HFF-Myc (cell line): Measurements from ENCODE around the gene FLYWCH1.

Experiments
- DNase-seq: peaks from one replicate; pipeline ENCODE4 v3.0.0-alpha.2; 2011; ENCODE audit warnings: low read depth; ENCODE audit errors: extremely low read depth
- H3K4me3 ChIP-seq: replicated peaks from 2 replicates; pipeline ENCODE4 v1.5.1; 2011; ENCODE audit warnings: low read depth, mild to moderate bottlenecking, control low read depth, low read length
- TF ChIP-seq, protein P1 (sequence below): IDR thresholded peaks from 2 replicates; pipeline ENCODE4 v1.5.1; 2012; ENCODE audit warnings: mild to moderate bottlenecking, low read depth, low read length, control low read depth; ENCODE audit errors: missing control alignments

The FLYWCH1 gene, protein sequence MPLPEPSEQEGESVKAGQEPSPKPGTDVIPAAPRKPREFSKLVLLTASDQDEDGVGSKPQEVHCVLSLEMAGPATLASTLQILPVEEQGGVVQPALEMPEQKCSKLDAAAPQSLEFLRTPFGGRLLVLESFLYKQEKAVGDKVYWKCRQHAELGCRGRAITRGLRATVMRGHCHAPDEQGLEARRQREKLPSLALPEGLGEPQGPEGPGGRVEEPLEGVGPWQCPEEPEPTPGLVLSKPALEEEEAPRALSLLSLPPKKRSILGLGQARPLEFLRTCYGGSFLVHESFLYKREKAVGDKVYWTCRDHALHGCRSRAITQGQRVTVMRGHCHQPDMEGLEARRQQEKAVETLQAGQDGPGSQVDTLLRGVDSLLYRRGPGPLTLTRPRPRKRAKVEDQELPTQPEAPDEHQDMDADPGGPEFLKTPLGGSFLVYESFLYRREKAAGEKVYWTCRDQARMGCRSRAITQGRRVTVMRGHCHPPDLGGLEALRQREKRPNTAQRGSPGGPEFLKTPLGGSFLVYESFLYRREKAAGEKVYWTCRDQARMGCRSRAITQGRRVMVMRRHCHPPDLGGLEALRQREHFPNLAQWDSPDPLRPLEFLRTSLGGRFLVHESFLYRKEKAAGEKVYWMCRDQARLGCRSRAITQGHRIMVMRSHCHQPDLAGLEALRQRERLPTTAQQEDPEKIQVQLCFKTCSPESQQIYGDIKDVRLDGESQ

DNA sequence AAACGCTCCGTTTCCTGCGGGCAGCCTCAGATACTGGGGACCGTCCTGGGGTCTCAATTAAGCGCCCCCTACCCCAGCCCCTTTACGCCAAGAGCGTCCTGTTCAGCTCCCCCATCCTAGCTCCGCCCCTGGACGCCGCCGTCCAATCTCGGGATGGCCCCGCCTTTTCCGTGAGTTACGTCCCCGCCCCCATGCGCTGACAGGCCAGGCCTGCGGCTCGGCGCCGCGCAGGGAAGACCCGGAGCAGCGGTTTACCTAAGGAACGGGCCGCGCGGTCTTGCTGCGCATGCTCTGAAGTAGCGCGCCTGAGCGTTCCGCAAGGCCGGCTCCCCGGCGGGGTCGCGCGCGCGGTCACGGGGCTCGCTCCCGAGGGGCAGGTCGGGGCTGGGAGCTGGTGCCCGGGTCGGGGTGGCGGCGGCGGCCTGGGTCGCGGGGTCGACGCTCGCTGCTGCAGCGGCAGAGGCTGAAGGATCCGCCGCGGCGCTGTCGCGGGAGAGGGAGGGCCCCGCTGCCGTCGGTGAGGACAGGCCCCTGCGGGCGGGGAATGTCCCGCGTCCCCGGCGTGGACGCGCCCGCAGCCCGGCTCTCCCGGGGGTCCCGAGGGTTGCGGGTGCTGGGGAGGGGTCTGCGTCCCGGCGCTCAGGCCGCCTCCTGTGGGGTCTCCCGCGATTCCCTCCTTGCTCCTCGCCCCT, at the start of gene FLYWCH1:
Gene FLYWCH1 (plus strand): TSS at position 294 of the 692 bp plus-strand sequence. CDS start 17,755 bp downstream, outside the sequence.
- peak; percentile 89 for DNase-seq
- H3K4me3 ChIP-seq: peak within 1 kb of the TSS; percentile 87
- TF ChIP-seq, protein P1, sequence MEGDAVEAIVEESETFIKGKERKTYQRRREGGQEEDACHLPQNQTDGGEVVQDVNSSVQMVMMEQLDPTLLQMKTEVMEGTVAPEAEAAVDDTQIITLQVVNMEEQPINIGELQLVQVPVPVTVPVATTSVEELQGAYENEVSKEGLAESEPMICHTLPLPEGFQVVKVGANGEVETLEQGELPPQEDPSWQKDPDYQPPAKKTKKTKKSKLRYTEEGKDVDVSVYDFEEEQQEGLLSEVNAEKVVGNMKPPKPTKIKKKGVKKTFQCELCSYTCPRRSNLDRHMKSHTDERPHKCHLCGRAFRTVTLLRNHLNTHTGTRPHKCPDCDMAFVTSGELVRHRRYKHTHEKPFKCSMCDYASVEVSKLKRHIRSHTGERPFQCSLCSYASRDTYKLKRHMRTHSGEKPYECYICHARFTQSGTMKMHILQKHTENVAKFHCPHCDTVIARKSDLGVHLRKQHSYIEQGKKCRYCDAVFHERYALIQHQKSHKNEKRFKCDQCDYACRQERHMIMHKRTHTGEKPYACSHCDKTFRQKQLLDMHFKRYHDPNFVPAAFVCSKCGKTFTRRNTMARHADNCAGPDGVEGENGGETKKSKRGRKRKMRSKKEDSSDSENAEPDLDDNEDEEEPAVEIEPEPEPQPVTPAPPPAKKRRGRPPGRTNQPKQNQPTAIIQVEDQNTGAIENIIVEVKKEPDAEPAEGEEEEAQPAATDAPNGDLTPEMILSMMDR: no peak

DNA sequence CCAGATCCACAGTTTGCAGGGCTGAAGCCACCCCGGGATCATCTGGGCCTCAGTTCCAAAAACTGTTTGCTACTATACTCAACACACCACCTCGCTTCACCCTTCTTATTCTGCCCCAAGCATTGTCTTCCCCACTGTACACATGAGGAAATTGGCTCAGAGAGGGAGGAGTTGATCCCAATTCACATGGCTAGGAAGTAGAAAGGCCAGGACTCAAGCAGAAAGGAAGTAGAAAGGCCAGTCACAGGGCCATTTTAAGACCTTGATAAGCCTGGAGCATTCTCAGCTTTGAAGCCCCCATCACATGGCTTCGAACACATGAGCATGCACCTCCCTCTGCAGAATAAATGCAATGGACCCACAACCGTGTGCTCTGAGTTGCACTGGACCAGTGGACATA, 46.1 kb upstream of the FLYWCH1 start:
- TF ChIP-seq, protein P1: no peak
- H3K4me3 ChIP-seq: no peak overlapping the region
- no peak for DNase-seq

DNA sequence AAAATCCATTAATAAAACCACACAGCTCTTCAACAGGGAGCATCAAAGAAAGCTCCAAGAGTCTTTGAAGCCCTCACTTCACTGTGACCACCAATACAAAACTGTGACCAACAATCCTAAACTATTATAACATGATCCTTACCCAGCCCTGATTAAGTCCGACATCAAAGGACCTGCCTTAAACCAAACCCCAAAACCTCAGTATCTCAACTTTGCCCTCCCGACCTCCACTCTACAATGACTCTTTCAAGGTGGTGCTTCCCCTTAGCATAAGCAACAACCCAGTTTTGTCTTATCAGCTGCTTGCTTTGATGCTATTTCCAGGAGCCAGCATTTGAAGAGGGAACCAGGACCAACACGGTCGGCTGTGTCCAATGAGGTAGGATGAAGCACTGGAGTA, 45.3 kb upstream of the FLYWCH1 start:
- H3K4me3 ChIP-seq: no peak overlapping the region
- TF ChIP-seq, protein P1: no peak
- DNase-seq: no peak

GRCh38 chr16:2867661-2867986, 44.1 kb upstream of the FLYWCH1 start:
- no peak for DNase-seq
- peak overlapping the region; percentile 54 for H3K4me3 ChIP-seq
- TF ChIP-seq, protein P1: no peak

DNA sequence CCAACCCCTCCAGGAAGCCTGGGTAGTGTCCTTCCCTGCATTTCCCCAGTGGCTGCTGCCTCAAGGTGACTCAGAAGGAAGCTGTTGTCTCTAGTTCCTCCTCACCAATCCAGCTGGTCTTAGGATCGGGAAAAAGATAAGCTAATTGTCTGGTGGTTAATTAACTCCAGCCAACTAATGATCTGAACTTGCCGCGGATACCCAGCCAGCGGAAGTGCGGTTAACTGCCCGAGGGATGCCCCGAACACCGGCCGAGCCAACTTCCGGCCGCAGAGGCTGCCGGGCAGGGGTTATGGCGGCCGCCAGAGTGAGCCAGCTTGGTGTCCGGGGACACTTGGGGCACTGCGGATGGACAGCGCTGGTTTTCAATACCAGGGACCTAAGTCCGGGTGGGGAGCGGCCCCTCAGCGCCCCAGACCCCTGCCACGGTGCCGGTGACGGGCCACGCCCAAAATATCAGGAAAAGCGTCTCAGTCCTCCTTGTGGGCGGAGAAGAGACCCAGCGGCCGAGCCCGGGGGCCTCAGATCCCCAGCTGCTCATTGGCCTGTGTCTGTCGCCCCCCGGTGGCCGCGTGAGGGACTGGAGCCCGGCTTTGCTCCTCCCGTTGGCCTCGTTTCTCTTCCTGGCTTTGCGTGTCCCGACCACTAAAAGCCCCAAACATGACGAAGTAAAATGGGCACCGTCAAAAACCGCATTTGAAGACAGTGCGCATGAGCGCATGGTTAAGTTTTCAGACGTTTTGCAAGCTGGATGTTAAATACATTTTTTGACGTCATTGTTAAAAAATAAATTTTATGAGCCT, 43.5 kb upstream of the FLYWCH1 start:
- peak overlapping the region; percentile 54 for H3K4me3 ChIP-seq
- peak; percentile 82 for DNase-seq
- TF ChIP-seq, protein P1: peak; percentile 93

GRCh38 chr16:2871926-2872325, 39.8 kb upstream of the FLYWCH1 start:
- TF ChIP-seq, protein P1: no peak
- H3K4me3 ChIP-seq: no peak overlapping the region
- no peak for DNase-seq
